NCI-H524 (cell line): ENCODE measurements around the gene CCL20.
"Not testable (repeated sequence)": the region's sequence is repeated elsewhere in the genome, so short reads cannot be mapped to it uniquely, and the experiment has no call there.

Source experiments
- DNase-seq, 2 experiments: peaks; one replicate each; lab custom pipeline; 2025; lab: John Stamatoyannopoulos, UW

The CCL20 gene

DNA sequence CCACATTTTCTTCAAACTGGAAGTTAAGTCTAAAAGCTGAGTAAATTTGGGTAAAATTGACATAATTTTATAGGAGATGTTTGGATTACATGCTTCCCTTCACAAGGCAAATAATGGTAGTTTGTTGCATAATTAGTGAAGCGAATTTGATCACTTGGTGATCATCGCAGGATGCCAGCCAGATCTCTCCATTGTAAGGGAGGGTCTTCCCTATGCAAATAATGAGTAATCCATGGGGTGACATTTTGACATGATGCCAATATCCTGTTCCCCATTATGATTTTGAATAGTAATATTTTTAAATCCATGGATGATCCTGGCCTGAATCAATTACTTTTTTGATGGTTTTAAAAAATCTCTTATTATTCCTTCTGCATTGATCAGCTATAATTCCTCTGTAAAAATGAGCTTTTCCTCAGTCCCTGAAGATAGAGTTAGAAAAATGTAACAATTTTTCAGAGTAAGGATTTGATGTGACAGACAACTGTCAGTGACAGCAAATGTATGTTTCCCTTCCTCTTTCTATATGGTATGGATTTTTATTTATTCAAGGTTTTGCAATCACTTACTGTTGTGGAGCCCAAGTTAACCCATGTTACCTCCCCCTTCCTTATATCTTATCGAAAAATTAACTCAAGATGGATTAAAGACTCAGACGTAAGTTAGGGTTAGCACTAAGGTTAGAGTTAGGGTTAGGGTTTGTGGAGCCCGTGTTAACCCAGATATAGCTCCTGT lies 21.4 kb downstream of the CCL20 start:
- DNase-seq: no peak

DNA sequence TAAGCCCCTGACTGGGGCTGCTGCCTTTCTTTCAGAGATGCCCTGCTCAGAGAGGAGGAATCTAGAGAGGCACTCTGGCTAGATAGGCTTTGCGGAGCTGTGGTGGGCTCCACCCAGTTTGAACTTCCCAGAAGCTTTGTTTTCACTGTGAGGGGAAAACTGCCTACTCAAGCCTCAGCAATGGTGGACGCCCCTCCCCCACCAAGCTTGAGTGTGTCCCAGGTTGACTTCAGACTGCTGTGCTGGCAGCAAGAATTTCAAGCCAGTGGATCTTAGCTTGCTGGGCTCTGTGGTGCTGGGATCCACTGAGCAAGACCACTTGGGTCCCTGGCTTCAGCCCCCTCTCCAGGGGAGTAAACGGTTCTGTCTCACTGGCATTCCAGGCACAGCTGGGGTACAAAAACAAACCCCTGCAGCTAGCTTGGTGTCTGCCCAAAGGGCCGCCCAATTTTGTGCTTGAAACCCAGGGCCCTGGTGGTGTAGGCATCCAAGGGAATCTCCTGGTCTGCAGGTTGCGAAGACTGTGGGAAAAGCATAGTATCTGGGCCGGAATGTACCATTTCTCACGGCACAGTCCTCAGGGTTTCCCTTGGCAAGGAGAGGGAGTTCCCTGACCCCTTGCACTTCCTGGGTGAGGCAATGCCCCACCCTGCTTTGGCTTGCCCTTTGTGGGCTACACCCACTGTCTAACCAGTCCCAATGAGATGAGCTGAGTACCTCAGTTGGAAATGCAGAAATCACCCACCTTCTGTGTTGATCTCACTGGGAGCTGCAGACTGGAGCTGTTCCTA lies 25.9 kb downstream of the CCL20 start:
- not testable (repeated sequence) for DNase-seq

DNA sequence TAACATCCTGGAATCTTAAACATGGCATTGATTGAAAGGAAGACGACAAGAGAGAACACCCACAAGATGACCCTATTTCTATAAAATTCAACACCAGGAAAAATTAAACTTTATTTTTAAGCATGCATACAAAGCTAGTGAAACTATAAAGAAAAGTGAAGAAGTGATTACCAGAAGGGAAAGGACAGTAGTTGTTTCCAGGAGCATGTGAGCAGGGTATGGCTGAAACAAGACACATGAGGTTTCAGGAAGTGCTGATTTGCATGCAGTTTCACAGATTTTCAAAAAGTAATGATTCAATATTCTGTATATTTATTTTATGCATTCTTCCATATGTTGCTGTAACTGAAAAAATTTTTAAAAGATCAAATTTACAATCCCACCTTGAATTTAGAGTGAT lies 33.2 kb downstream of the CCL20 start:
- no peak for DNase-seq

DNA sequence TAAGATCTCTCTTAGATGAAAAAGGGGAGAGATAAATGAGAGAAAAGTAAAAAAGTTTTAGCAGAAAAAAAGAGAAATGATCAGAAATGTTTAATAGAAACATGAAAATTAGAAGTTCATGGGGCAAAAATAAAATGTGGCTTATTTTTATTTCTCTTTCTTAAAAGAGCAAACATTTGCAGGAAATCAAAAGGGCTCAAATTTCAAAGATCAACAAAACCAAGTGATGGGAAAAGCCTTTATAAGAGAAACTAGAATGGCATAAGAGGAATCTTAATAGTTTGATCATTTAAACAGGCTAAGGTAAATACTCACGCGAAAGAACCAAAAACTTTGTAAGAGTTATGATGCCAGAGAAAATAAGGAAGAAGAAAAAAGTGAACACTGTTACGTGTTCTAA lies 34.5 kb downstream of the CCL20 start:
- no peak for DNase-seq

DNA sequence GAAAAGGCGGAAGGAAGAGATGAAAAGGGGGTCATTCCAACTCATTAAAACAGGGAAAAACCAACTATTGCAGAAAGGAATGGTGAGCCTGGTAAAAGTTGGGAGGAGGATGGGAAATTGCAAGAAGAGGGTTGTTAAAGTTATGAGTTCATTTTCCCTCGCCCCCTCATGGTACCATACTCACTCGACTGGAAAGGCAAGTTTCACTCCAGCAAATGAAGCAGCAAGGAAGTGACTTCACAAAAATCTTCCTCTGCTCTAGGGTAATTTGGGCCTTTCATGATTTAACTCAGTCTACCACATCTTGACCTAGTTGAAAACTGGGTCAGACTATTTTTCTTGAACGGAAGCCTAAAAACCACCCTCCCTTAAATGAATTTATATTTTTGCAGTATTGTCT lies 34.9 kb downstream of the CCL20 start:
- no peak for DNase-seq

DNA sequence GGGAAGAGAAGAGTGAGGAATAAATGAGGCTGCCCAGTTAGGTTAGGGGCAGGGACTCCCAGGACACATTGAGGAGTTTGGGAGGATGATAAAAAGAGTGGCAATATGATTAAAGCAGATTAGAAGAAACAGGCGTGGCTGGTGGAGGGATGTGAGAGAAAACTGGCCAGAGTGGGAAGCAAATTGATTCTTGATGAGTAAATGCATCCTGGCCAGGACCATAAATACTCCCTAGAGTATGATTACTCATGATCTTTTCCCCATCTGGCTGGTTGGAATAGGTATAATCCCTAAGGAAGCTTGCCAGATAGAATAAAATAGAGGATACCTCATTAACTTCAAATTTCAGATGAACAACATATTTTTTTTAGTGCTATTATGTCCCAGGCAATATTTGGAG lies 36.3 kb downstream of the CCL20 start:
- DNase-seq: peak in 1 of 2 experiments; percentile 44

DNA sequence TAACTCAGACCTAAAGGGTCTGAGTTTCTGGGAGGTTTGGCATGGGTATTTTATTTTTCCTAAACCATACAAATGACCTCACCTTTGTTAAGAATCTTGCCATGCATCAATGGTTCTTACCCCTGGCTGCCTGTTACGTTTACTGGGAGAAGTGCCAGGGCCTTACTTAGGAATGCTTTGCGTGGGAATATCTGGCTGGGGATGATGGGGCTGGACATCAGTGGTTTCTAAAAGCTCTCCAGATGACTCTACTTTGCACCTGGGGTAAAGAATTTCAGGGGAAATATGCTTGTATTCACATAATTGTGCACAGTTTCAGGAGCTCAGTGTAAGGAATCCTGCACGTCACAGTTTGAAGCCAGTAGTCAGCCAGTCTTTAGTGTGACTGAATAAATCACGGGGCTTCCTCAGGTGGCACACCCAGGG lies 39.6 kb downstream of the CCL20 start:
- peak in 1 of 2 experiments; percentile 19 for DNase-seq

DNA sequence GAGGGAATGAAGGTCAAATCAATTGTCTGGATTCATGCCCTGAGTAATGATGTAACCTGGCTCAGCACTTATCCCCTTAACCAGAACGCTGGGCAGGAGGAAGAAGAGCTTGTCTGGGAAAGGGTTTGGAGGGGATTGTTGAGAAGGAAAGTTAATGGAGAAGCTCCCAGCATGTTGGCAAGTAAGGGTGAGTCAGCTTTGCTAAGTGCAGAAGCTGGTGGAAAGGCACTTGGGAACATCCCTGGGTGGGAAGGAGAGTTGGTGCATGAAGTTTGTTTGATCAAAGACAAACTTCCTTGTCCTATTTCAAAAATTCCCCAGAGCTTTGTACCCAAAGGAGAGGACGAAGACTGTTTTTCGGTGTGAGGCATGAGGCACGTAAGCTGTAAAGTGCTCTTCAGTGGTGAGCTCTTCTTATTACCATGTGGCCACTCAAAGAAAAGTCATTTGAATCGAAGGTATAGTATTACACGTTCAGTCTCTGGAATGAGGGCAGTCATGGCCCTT lies 40.2 kb downstream of the CCL20 start:
- peak; percentile 18 to 77 for DNase-seq

DNA sequence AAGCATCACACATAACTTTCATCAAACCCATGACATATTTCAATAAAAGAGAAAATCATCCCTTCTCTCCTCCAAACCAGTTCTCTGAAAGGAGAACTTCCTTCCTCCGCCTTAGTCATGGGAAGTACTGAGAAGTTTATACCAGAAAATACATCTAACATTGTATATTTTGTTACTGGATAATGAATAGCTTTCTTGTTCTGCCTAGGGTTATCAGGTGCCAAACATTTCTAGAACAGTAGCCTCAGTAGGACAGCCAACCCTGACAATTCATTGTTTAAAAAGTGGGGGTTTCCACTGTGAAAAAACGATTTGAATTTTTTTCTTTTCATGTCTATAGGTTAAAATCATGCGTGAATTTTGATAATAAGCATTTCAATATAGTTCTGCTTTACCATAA lies 41.8 kb downstream of the CCL20 start:
- no peak for DNase-seq

DNA sequence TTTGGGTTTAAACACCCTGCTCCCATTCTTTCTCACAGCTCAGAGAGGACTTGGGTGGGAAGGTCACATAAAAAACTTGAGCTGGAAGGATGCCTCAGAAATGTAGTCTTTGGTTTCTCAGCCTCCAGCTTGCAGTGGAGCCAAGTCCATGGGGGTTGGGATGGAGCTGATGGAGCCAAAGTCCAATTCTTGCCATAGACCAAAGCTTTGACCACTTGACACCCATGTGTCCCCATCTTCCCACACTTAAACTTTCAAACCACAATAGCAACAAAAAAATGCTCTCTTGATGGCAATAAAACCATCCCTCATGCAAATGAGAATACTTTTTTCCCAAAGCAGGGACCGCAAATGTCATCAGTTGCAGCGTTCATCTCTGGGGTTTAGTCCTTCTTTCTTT lies 43.1 kb downstream of the CCL20 start:
- no peak for DNase-seq

DNA sequence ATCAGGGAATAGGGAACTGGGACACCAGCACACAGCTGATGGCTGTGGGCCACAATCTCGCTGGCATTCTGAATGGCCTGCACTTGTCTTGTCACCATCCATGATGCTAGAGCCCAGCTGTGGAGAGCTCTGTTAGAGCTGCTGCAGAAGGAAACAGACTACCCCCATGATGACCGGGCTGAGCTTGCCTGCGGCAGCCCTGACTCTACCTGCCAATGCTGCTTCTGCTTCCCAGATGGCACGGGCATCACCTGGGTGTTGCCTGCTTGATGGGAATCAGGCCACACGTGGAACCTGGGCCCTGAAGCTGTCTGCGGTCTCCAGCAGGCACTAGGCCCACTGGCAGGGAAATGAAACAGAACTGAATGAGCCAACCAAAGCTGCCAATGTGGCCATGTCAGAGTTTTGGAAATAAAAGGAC lies 46.6 kb downstream of the CCL20 start:
- no peak for DNase-seq

DNA sequence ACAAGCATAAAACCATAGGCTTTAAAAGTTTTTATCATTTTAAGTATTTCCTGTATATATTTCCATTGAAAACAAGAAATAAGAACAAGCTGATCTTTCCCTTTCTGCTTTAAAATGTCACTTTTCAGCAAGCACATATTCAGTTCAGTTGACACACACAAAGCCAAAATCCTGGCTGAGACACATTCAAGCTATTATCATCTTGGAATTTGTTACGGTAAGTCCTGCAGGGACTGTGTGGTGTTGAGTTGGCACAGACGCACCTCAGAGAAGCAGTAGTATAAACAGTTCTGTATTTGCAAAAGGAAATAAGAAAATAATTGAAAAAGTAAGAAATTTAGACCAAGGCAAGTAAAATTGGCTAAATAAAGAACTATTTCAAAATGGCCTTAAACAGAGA lies 47.4 kb downstream of the CCL20 start:
- DNase-seq: no peak

DNA sequence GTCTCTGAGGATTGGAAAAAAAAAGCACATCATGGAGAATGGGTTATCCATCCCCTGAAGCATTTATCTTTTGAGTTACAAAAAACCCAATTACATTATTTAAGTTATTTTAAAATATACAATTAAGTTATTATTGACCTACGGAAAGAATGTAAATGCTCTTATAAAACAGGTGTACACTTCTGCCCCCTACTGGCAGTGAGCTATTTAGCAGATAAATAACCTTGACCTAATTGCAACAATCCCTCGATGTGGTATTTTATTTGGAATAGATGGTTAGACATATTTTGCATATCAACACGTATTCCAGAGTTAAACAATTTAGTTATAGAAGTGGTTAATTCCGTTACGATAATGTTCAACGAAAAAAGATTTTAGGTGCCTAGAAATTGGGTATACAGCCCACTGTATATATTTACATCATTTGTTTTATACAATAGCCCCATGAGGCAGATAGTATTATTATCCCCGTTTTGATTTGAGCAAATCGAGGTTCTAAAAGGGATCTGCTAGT lies 48.6 kb downstream of the CCL20 start:
- peak in 1 of 2 experiments; percentile 26 for DNase-seq

DNA sequence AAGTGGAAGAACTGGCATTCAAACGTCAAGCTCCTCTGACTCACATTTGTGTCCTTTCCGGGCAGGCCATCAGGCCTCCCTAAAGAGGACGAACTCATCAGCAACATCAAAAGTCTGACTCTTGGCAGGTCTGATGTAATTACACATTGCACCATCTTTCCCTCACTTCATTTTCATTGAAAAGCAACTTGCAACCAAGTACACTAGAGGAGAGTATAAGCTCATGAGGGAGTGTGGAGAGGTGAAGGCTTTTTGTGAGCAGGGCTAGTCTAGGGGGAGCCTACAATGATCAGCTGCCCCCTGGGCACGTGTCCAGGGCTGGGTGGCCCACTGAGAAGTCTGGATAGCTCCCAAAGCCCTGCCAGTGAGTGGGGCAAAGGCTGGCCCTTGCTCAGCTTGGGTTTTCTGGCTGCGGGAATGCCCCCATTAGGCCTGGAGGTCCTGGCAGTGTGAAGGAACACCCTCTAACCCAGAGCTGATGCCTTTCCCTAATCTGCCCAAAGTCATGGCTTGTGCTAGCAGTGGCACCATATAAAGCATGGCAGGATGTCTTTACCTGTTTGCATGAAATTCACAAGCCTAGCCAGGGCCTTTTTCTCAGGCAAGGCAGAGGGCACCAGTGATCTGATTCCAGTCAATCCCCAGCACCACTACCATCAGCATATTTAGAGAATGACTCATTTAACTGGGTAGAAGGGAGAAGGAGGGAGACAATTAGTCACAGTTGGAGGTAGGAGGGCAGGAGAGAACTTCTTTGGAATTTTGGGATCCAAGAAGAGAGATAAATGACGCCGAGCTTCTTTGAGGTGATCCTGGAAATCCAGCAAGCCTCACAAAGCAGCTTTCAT lies 49.3 kb downstream of the CCL20 start:
- DNase-seq: no peak

DNA sequence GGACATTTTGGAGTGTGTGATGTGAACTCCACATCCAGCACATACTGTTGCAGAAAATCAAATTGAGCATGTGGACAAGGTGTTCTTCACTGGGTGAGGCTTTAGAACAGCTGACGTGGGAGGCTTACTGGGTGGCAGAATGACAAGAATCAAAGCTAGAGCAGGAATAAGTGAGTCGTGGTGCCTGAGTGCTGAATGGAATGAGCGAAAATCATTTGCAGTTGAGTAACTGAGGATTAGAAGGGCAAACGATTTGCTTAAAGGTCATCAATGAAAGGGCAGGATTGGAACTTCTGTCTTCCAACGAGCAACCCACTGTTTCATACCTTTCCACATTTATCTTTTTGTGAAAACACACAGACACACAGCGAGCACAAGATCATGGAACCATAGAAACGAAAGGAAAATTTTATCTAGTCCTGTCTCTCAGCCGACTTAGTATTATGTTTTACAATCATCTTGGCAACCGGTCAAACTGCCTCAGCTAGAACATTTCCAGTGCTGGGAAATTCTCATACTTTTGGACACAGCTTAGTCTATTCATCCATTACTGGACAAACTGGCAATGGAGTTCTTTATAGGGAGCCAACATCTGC lies 50.6 kb downstream of the CCL20 start:
- no peak for DNase-seq

DNA sequence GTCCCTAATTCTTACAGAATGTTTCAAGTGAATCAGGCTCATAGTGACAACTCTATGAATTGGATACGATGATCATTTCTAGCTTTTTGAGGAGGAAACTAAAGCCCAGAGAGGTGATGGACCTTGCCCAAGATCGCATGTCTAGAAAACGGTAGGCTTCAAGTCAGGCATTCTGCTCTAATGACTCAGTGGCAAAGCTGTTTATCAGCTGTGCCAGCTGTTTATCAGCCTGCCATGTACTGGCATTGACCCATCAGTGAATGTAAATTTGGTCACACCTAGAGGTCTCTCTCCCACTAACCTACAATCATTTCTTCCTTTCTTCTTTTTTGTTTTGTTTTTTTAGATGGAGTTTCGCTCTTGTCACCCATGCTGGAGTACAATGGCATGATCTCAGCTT lies 51.6 kb downstream of the CCL20 start:
- no peak for DNase-seq
